G401.6 (cell line): ENCODE results near the gene TXN2.
"Not testable (repeated sequence)": the region's sequence is repeated elsewhere in the genome, so short reads cannot be mapped to it uniquely, and the experiment has no call there.

Source experiments
- FAIRE-seq: peaks from 2 replicates; lab custom pipeline; 2012; peaks lifted over from hg19 to GRCh38; lab: Jason Lieb, UNC

TXN2 gene

DNA sequence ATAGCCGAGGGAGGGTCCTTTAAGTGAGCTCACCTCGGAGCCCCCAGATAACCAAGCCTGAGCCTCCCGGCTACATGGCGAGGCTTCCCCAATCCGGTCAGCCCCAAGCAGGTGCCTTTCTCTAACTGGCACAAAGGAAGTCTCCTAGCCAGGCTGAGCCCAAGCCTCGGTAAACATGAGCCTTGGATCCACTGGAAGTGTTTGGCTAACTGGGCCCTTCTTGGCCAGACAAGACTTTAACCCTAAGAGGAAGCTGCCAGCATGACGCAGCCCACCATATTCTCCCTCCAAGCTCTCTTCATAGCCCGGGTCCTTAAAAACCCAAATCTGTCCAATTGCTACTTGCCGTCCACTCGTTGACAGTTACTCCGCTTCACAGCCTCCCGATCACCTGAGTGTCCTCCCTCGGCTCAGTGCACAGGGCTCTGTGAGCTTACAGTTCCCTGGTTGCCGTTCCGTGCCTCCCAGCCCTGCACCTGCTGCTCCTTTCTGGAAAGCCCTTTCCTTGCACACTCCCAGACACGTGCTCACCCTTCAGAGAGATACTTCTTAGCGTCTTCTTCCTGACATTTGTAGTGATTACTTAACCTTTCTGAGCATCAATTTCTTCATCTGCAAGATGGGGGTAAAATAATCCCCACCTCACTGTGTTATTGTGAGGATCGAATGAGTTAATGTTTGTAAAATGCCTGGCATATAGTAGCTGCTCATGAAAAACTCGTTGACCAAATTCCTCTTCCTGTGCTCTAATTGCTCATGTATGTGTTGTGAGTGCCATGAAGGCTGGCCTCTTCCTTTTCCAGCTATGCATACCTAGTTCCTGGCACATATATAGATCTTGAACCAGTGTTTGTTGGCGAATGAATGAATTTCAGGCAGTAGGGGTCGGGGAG is 25.6 kb downstream of the TXN2 start:
- no peak for FAIRE-seq

DNA sequence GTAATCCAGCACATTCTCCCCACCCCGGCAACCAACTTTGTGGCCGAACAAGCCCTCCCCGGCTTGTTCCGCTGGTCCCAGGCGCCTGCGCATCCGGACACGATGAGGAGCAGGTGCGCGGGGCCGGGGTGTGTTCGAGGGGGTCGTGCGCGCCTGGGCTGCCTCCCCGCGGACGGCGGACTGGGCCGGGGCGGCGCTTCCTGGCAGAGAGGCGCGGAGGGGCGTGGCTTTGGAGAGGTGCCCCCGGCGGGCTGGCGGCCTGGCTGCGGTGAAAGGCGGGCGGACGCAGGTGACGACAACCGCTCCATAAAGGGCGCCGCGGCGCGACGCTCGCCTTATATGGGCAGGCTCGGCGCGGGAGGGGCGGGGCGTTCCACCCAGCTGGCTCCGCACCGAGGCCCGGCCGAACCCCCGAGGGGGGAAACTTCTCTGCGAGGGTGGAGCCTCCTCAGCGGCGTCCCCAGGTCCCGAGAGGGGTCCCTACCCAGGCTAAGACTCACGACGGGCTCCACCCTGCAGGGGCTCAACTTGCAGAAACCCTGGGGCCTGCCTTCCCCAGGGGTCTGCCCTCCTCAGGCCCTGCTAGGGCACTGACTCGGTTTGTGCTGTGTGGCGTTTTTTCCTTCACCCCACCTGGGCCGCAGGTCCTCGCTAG is 26.4 kb downstream of the TXN2 start:
- no peak for FAIRE-seq

DNA sequence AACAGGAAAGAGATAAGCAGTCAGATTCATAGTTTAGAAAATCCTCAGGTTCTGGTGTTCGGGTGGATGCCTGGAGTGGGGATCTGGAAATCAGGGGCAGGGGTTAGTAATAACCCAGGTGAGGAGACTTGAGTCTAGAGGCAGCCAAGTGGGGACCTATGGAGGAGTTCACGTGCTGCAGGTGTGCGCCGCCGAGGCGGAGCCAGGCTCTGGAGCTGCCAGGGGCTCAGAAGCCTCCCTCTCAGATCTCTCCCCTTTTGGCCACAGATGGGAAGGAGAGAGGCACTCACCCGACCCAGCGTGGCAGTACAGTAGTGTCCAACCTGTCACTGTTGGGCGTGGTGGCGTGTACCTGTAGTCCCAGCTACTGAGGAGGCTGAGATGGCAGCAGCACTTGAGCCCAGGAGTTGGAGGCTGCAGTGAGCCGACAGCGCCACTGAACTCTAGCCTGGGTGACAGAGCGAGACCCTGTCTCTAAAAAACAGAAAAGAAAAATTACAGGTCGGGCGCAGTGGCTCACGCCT is 27.5 kb downstream of the TXN2 start:
- no peak for FAIRE-seq

DNA sequence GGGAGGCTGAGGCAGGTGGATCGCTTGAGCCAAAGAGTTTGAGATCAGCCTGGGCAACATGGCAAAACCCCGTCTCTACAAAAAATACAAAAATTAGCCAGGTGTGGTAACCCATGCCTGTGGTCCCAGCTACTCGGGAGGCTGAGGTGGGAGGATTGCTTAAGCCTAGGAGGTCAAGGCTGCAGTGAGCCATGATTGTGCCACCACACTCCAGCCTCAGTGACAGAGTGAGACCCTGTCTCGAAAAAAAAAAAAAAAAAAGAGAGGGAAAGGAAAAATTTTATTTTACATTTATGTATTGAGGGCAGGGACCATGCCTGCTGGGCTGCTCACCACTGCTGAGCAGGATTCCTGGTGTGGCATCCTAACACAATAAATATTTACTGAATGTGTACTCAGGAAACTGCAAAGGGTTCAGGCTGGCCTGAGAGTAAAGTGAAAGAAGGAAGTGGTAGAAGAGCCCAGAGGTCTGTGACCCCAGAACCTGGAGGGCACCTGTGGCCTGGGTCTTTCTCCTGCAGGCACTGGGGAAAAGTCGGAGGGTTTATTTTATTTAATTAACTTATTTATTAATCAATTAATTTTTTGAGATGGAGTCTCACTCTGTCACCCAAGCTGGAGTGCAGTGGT is 28.3 kb downstream of the TXN2 start:
- FAIRE-seq = not testable (repeated sequence)

DNA sequence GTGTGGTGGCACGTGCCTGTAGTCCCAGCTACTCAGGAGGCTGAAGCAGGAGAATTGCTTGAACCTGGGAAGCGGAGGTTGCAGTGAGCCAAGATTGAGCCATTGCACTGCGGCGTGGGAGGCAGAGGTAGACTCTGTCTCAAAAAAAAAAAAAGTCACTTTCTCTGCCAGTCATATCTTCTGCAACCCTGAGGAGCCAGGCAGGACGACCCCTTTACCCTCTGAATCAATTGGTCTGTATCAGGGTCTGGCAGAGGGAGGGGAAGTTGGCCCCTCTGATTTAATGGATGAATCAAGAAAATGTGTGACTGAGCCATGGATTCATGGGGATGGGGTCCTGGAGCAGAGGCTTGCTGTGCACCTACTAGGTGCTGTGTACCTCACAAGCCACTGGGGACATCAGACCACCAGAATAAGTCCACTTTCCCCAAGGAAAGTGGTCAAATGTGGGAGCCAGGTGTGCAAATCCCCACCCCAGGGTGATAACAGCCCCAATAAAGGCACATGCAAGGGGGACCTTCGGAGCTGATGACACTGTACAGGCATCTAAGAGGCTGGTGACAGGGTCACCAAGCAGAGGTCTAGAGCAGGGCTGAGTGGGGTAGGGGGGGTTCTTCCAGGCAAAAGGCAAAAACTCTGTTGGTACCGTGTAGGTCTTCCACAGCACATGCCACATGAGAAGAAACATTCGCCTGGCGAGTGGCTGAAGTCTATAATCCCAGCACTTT is 29.0 kb downstream of the TXN2 start:
- FAIRE-seq = no peak

DNA sequence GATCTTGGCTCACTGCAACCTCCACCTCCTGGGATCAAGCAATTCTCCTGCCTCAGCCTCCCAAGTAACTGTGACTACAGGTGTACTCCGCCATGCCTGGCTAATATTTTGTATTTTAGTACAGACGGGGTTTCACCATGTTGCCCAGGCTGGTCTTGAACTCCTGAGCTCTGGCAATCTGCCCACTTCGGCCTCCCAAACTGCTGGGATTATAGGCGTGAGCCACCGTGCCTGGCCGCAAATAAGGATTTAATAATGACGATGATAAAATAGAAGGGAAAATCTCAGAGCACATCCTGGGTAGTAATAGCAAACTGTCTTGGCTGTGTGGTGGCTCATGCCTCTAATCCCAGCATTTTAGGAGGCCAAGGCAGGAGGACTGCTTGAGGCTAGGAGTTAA is 30.5 kb downstream of the TXN2 start:
- not testable (repeated sequence) for FAIRE-seq

DNA sequence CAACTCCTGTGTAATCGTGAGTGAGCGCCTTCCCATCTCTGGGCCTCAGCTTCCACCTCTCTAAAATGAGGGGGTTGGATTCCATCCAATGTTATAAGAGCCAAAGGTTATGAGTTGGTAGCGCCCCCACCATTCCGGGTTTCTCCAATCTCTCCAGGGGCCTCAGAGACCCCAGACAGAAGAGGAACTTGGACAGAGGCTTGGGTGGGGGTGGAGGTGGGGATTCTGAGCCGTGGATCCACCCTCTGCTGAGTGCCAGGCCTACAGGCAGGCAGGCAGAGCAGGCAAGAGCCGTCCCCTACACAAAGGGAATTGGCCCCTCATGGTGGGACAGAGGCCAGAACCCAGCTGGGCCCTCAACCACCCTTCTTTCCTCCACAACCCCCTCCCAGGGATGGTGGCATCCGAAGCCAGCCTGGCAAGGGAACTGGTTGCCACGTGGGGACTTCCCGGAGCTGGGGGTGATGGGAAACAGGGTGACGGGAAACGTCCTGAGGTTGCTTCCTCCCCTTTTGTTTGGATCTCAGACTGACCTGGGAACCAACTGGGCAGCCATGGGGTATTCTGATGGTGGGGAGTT is 31.8 kb downstream of the TXN2 start:
- FAIRE-seq = no peak

DNA sequence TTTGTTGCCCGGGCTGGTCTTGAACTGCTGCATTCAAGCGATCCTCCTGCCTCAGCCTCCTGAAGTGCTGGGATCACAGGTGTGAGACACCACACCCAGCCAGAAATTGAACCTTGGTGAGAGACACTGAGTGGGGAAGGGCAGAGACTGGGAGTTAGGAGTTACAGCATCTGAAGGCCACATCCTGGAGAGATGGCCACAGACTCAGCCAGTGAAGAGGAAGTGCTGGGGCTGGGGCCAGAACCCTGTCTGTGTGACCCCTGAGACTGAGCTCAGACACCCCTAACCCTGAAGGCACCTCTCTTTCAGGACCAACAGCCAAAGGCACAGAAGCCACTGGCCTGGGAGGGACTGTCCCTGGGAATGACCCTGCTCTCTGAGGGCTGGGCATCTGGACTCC is 33.8 kb downstream of the TXN2 start:
- no peak for FAIRE-seq

DNA sequence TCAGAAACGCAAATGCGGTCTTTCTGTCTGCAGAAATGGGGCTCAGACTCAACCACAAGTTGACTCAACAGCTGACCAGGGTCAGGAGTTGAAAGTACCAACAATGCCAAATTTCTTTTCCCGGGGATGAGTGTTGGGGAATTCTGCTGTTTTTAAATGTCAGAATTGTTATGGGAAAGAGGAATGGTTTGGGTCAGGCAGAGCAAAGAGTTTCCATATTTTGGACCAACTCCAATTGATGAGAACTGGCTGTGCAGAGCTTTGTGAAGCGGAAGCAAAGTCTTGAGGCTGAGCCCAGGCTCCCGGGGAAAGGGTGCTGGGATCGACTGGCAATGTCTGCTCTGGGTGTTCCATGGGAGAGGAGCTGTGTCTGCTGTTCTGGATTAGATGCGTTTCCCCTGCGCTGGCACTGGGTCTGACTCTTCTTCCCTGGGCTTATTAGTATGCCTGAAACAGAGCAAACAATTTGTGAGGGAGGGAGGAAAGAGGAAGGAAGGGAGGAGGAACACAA is 36.2 kb downstream of the TXN2 start:
- FAIRE-seq = no peak

DNA sequence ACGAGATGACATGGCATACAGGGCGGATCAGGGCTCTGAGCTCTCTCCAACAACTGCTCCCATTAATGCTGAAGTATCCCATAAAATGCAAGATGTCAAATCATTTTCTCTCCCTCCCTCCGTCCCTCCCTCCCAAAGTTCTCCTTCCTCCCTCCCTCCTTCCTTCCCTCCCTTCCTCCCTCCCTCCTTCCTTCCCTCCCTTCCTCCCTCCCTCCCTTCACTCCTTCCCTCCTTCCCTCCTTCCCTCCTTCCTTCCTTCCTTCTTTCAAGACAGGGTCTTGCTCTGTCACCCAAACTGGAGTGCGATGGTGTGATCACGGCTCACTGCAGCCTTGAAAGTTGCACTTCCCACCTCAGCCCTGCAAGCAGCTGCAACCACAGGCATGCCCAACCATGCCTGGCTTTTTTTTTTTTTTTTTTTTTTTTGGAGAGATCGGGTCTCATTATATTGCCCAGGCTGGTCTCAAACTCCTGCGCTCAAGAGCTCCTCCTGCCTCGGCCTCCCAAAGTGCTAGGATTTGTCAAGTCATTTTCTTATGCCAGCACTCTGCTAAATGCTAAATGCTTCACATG is 38.2 kb downstream of the TXN2 start:
- FAIRE-seq = no peak

DNA sequence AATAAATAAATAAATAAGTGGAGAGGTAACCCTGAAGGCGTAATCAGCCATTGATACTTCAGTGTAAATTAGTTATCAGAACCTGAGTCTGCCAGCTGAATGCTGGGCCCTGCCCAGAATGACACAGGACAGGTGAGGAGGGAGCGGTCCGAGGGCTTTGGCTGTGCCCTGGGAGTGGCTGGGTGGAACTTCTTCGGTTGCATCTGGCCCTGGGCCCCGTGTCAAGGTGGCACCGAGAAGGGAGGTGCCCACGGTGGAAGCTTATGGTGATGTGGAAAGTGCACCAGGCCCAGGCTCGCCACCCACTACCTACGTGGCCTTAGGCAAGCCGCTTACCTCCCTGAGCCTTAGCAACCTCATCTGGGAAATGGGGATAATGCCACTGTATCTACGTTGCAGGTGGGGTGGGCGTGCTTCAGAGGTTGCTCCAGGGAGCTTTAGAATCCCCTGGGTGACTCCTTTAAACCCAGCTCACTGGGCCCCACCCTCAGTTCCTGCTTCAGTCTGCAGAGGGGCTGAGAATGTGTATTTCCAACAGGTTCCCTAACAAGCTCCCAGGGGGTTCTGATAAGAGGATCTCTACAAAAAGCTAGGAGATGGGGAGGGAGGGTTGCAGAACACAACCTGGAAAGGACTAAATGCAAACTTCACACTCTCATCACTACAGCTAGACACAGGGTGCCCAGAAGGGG is 38.8 kb downstream of the TXN2 start:
- FAIRE-seq = no peak

DNA sequence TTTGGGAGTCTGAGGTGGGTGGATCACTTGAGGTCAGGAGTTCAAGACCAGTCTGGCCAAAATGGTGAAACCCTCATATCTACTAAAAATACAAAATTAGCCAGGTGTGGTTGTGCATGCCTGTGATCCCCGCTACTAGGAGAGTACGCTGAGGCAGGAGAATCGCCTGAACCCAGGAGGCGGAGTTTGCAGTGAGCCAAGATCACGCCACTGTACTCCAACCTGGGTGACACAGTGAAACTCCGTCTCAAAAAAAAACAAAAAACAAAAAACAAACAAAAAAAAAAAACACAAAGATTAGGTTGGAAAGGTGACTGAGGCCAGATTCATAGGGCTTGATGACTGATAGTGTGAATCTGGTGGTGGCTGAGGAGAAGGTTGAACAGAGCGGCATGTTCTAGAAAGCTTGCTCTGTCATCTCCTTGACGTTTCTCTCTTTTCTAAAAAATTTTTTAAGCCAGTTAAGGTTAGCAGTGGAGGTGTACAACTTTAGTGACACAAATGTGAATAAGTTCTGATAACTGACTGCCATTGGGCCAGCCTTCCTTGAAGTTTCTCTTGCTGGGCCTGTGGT is 40.9 kb downstream of the TXN2 start:
- no peak for FAIRE-seq

DNA sequence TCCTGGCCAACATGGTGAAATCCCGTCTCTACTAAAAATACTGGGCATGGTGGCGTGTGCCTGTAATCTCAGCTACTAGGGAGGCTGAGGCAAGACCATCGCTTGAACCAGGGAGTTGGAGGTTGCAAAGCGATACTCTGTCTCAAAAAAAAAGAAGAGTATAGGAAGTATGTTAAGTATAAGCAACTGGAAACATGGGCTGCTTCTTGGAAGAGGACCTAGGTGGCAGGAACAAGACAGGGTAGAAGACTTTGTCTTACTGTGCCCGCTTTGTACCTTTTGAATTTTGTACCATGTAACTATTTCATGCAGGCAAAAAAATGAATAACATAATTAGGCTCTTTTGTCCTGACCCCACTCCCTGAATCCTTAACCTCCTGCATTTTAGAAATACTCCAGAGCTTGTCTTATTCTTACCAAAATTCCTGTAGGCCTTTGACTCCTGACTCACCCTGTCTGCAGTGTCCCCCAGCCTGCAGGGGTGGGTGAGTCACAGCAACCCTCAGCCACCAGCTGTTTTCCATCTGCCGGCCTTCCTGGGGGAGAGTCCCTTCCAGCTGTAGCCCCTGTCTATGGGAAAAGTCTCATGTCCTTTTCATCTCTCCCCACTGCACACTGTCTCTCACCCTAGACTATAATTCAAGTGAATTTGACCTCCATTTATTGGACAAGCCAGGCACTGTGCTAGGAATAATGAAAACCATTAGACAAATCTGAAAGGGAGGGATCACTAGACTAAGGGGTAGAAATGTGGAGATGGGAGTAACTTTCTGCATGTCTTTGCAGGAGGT is 41.8 kb downstream of the TXN2 start:
- FAIRE-seq = peak; percentile 47

DNA sequence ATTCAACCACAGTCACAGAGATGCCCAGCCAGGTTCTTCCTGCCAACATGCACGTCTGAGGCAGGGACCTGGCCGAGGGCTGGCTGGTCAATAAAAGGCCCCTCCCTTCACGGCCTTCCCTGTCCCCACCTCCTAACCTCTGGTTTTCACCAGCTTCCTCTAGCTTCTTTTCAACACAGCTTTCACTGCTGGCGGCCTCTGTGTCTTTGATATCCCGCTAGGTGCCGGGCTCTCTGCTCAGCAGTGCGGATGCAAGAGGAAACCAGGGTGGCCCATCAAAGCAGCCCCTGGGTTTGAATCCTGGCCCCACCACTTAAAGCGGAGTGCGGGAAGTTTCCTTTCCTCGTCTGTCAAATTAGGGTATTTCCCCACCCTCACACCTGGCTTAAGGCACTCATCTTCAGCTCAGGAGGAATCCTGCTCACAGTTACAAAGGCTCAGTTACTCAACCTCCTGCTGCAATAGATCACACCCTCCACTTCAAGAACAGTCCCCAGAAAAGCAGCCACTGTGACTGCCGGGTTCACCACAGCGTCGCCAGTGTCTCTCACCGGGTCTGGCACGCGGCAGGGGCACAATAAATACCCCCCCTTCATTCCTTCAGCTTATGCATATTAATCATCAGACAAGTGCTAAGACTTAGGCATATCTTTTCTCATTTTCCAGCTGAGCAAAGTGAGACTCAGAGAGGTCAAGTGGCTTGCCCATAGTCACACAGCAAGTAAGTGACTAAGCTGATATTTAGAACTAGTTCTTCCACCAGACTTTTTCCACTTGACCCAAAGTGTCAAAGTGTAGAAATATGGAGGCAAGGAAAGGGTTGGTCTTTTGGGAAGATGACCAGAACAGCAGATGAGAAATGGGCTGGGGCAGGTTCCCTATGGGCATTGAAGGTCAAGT is 45.7 kb downstream of the TXN2 start:
- FAIRE-seq = no peak

DNA sequence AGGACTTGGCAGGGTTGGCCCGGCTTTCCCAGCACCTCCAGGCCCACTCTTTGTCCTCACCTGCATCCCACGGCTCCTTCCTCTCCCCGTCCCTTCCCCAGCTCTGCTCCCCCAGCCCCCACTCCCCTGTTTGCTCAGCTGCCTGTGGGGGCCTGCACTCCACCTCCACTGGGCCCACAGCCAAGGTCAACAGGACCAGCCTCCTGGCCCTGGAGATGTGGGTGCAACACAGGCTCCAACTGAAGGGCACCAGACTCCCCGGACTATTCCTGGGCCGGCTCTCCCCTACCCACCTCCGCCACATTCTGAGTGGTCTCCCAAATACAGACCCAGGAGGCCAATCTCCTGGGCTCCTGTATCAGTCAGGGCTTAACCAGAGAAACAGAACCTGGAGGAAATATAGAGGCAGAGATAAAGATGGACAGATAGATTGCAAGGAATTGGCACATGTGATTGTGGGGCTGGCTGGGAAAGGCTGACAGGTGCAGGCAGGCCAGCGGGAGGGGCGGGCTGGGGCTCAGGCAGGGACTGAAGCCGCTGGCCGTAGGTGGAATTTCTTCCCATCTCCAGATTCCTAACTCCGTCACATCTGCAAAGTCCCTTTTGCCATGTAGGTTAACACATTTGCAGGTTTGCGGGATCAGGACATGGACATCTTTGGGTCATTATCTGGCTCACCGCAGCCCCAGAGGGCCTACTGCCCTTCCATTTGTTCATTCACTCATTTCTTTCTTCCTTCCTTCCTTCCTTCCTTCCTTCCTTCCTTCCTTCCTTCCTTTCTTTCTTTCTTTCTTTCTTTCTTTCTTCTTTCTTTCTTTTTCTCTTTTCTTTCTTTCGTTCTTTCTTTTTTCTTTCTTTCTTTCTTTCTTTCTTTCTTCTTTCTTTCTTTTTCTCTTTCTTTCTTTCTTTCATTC is 47.9 kb downstream of the TXN2 start:
- no peak for FAIRE-seq

DNA sequence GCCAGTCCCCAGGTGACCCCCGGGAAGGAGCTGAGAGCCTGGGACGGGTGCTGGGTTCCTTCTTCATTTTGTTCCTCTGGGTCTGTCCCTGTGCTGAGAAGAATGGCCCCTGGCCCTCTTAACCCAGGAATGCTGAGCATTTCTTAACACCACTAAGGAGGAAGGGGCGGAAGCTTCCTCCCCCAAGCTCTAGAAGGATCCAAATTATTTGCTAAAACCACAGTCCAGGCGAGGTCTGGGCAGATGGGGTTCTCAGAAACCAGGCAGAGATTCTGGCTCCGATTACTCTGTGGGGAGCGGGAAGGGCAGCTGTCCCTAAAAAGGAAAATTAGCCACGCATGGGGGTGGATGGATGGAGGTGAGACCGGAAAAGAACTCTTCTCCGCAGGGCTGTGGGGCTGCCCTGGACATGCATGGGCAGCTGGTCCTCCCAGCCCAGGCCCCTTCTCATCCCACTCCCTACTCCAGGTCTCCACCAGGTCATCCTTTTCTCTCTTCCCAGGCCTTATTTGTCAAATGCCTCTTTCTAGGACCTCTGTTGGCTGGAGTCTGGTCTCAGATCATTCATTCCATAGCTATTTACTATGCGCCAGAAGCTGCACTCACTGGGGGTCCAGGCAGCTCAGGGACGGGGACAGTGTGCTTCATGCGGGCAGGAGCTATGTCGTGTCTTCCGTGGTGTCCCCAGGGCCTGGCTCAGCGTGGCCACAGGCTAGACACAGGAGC is 48.7 kb downstream of the TXN2 start:
- FAIRE-seq = no peak

DNA sequence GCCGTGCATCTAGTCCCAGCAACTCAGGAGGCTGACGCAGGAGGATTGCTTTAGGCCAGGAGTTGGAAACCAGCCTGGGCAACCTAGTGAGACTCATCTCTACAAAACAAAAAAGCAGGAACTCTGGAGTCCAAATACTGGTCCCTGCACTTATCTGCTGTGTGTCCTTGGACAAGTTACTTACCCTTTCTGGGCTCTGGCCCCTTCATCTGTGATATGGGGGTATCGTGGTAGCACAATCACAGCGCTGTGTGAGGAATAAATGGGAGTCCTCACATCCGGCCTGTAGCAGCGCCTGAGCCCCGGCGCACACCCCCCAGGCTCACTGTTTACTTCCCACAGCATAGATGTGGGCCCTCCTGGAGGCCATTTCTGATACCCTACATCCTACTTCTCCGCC is 49.5 kb downstream of the TXN2 start:
- FAIRE-seq = no peak
